ENCODE results near the gene RFTN1.

RFTN1 gene

GRCh38 chr3:16468002-16468335 lies 45.5 kb downstream of the RFTN1 start:
- no peak for DNase-seq (ENCODE audit: low read depth in 2 of 2, low spot score in 1 of 2)

GRCh38 chr3:16467393-16467792 lies 46.1 kb downstream of the RFTN1 start:
- peak in 1 of 2 donors; percentile 24 for DNase-seq (ENCODE audit: low read depth in 2 of 2, low spot score in 1 of 2)

GRCh38 chr3:16466822-16467221 lies 46.7 kb downstream of the RFTN1 start:
- no peak for DNase-seq (ENCODE audit: low read depth in 2 of 2, low spot score in 1 of 2)

GRCh38 chr3:16464511-16465148 lies 48.9 kb downstream of the RFTN1 start:
- DNase-seq (ENCODE audit: low read depth in 2 of 2, low spot score in 1 of 2): no peak

- DNase-seq (ENCODE audit: low read depth in 2 of 2, low spot score in 1 of 2): no peak
These were observed 49.6 kb downstream of the RFTN1 start for GRCh38 chr3:16463914-16464313.

- no peak for DNase-seq (ENCODE audit: low read depth in 2 of 2, low spot score in 1 of 2)
These were observed 50.4 kb downstream of the RFTN1 start for GRCh38 chr3:16463119-16463518.

- no peak for DNase-seq (ENCODE audit: low read depth in 2 of 2, low spot score in 1 of 2)
These were observed 50.8 kb downstream of the RFTN1 start for GRCh38 chr3:16462679-16463078.

GRCh38 chr3:16461463-16462245 lies 51.8 kb downstream of the RFTN1 start:
- DNase-seq (ENCODE audit: low read depth in 2 of 2, low spot score in 1 of 2): no peak

GRCh38 chr3:16460886-16461285 lies 52.6 kb downstream of the RFTN1 start:
- DNase-seq (ENCODE audit: low read depth in 2 of 2, low spot score in 1 of 2): no peak

GRCh38 chr3:16460273-16460672 lies 53.2 kb downstream of the RFTN1 start:
- no peak for DNase-seq (ENCODE audit: low read depth in 2 of 2, low spot score in 1 of 2)

- DNase-seq (ENCODE audit: low read depth in 2 of 2, low spot score in 1 of 2): no peak
These were observed 56.6 kb downstream of the RFTN1 start for GRCh38 chr3:16456784-16457415.

GRCh38 chr3:16455966-16456365 lies 57.5 kb downstream of the RFTN1 start:
- no peak for DNase-seq (ENCODE audit: low read depth in 2 of 2, low spot score in 1 of 2)

GRCh38 chr3:16455001-16455400 lies 58.5 kb downstream of the RFTN1 start:
- DNase-seq (ENCODE audit: low read depth in 2 of 2, low spot score in 1 of 2): no peak

GRCh38 chr3:16452261-16452660 lies 61.2 kb downstream of the RFTN1 start:
- DNase-seq (ENCODE audit: low read depth in 2 of 2, low spot score in 1 of 2): no peak

GRCh38 chr3:16449369-16449768 lies 64.1 kb downstream of the RFTN1 start:
- DNase-seq (ENCODE audit: low read depth in 2 of 2, low spot score in 1 of 2): no peak

GRCh38 chr3:16448639-16449070 lies 64.8 kb downstream of the RFTN1 start:
- no peak for DNase-seq (ENCODE audit: low read depth in 2 of 2, low spot score in 1 of 2)

- no peak for DNase-seq (ENCODE audit: low read depth in 2 of 2, low spot score in 1 of 2)
These were observed 66.4 kb downstream of the RFTN1 start for GRCh38 chr3:16447135-16447534.

GRCh38 chr3:16444344-16444743 lies 69.2 kb downstream of the RFTN1 start:
- DNase-seq (ENCODE audit: low read depth in 2 of 2, low spot score in 1 of 2): no peak

- no peak for DNase-seq (ENCODE audit: low read depth in 2 of 2, low spot score in 1 of 2)
These were observed 70.8 kb downstream of the RFTN1 start for GRCh38 chr3:16442730-16443129.

GRCh38 chr3:16441371-16441875 lies 72.1 kb downstream of the RFTN1 start:
- DNase-seq (ENCODE audit: low read depth in 2 of 2, low spot score in 1 of 2): no peak

- DNase-seq (ENCODE audit: low read depth in 2 of 2, low spot score in 1 of 2): no peak
These were observed 73.4 kb downstream of the RFTN1 start for GRCh38 chr3:16439848-16440708.

Data from stimulated activated CD8-positive, alpha-beta memory T cell treated with anti-CD3 and anti-CD28 coated beads, Interleukin-4, amount 100 ng/mL, for 4 hours (primary cell).